ENCODE data around the gene TBC1D32.
"Not testable (repeated sequence)": the region's sequence is repeated elsewhere in the genome, so short reads cannot be mapped to it uniquely, and the experiment has no call there.

Gene TBC1D32, protein sequence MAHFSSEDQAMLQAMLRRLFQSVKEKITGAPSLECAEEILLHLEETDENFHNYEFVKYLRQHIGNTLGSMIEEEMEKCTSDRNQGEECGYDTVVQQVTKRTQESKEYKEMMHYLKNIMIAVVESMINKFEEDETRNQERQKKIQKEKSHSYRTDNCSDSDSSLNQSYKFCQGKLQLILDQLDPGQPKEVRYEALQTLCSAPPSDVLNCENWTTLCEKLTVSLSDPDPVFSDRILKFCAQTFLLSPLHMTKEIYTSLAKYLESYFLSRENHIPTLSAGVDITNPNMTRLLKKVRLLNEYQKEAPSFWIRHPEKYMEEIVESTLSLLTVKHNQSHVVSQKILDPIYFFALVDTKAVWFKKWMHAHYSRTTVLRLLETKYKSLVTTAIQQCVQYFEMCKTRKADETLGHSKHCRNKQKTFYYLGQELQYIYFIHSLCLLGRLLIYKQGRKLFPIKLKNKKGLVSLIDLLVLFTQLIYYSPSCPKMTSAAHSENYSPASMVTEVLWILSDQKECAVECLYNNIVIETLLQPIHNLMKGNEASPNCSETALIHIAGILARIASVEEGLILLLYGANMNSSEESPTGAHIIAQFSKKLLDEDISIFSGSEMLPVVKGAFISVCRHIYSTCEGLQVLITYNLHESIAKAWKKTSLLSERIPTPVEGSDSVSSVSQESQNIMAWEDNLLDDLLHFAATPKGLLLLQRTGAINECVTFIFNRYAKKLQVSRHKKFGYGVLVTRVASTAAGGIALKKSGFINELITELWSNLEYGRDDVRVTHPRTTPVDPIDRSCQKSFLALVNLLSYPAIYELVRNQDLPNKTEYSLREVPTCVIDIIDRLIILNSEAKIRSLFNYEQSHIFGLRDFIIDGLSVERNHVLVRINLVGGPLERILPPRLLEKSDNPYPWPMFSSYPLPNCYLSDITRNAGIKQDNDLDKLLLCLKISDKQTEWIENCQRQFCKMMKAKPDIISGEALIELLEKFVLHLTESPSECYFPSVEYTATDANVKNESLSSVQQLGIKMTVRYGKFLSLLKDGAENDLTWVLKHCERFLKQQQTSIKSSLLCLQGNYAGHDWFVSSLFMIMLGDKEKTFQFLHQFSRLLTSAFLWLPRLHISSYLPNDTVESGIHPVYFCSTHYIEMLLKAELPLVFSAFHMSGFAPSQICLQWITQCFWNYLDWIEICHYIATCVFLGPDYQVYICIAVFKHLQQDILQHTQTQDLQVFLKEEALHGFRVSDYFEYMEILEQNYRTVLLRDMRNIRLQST

DNA sequence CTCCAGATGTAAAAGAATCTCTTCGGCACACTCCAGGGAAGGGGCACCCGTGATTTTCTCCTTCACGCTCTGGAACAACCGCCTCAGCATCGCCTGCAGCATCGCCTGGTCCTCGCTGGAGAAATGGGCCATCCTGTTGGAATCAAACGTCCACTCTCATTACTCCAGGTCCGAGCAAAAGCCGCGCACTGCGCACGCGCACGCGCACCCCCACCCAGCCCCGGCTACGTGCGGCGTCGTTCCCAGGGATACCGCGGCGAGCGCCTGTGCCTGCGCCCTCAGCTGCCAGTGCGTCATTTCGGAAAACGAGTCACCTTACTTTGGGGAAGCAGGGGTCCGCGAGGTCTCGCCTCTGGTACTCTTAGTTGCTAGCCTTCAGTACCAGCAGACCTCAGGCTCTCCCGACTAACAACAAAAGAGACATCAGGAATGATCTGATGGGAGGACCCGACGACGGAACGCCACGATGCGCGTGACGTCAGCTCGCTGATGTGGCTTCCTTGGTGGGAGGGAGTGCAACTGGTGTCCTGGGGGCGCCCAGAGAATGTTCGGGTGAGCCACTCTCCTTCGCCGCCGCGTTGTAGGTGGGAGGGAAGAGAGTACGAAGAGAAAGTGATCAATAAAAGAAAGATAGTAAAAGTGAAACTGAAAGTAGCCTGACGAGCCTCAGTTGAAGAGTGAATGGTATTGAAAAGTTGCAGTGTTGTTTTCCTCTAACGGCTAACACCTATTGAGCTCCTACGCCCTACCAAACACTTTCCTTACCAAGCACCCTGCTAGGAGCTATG, at the start of gene TBC1D32:
Gene TBC1D32, minus strand, starts transcription at position 182 of the 788 bp plus-strand sequence. Its CDS starts 50 bp downstream, at position 132.
- DNase-seq, result peak; percentile 97

DNA sequence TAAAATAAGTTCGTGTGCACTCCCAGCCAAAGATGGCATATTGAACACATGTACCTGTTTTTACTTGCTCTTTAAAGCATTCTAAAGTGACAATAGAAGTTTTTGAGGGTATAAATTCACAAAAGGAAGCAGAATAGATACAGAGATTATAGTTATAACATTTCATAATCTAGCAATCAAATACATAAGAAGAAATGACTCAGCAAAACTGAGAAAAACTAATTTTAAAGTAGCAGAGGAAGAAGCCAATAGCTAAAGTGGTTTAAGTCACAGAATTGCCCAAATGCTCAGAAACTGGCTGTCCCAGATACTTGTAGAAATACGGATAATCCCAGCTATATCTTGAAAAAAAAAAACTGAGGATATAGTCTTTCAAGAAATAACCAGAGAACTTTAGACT, 49.2 kb upstream of the TBC1D32 start:
- no peak for DNase-seq

DNA sequence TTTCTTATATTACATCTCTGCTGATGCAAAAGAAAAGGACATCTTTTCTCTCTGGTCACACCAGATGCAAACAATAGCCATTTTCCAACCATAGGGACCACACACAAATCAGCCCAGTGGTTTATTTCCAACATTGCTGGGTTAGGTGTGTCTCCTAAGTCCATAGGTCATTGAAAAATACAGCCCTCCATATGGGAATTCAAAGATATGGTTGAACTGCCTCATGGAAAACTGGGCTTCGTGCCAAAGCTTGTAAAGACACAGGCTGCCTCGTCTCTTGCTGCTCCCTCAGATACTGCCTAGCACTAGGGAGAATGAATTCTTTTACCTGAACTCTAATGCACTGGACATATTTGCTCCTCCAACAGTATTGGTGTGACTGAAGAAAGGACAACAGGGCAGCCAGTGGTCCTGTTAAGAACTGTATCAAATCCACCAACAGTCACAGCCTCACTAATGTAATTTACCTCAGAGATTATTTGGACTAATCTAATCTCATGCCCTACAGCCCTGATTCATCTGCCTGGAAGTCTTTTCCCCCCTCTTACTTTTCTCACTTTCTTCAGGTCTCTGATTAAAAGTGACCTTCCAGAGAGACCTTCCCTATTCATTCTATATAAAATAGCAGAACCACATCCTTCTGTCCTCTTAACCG, 48.3 kb upstream of the TBC1D32 start:
- no peak for DNase-seq

DNA sequence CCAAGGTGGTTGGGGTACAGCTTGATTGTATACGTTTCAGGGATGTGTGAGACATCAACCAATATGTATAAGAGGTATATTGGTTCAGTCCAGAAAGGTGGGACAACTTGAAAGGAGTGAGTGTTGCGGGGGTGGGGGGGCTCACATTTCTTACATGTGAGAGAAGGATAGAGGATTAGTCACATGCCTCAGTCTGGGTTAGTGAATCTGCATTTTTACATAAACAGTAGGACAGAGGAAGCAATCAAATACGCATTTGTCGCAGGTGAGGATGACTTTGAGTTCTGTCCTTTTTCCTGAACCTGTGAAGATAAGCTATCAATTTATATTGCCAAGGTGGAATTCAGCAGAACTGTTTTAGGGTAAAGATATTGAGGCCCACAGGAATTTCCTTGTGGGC, 42.1 kb upstream of the TBC1D32 start:
- DNase-seq, result no peak

DNA sequence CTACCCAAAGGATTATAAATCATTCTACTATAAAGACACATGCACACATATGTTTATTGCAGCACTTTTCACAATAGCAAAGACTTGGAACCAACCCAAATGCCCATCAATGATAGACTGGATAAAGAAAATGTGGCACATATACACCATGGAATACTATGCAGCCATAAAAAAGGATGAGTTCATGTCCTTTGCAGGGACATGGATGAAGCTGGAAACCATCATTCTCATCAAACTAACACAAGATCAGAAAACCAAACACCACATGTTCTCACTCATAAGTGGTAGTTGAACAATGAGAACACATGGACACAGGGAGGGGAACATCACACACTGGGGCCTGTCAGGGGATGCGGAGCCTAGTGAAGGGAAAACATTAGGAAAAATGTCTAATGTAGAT, 39.9 kb upstream of the TBC1D32 start:
- DNase-seq, result not testable (repeated sequence)

DNA sequence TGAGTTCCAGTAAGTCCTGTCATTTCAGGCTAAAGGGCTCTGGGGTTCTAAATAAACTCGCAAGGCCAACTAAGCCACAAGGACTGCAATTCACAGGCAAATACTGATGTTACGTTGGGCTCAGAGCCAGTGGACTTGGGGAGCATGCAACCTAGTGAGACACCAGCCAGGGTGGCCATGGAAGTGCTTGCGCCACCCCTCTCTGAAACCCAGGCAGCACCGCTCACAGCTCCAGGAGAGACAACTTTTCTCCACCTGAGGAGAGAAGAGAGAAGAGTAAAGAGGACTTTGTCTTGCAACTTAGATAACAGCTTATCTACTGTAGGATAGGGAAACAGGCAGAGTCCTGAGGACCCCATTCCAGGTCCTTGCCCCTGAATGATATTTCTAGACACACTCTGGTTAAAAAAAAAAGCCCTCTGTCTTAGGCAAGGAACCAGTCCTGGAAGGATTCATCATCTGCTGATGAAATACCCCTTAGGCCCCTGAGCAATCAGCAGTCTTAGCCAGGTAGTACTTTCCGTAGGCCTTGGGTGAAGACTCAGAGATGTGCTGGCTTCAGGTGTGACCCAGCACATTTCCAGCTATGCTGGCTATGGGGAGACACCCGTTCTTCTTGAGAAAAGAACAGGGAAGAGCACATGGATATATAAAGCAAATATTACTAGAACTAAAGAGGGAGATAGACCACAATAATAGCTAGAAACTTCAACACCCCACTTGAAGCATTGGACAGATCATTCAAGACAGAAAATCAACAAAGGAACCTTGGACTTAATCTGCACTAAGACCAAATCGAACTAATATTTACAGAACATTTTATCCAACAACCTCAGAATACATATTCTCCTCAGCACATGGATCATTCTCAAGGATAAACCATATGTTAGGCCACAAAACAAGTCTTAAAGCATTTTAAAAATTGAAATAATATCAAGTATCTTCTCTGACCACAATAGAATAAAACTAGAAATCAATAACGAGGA, 31.5 kb upstream of the TBC1D32 start:
- no peak for DNase-seq

DNA sequence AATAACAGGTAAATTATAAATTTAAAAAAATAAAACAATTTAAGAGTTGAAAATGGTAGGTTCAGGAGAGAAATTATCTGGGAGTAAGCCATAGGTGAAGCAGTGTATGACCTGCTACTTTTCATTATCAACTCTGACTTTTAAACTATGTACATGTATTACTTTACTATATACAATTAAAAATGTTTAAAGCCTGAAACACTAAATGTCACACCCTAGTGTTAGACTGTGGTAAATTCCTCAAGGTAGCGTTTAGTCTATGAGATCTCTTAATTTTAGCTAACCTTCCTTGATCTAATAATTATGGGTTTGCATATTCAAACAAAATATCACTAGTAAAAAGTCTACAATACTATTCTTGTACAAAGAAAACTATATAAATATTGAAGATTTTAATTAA, 22.3 kb upstream of the TBC1D32 start:
- DNase-seq, result no peak

DNA sequence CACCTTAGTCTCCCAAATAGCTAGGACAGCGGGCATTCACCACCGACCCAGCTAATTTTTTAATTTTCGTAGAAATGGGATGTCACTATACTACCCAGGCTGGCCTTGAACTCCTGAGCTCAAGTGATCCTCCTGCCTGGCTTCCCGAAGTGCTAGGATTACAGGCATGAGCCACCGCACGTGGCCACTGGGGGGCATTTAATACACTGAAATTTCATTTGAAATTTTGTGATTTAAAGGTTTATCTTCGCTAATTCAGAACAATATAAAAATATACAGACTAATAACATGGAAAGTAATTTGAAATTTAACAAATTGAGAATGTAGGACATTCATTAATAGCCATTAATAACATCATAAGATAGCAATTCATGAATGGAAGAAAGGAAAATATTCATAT, 20.5 kb upstream of the TBC1D32 start:
- no peak for DNase-seq

DNA sequence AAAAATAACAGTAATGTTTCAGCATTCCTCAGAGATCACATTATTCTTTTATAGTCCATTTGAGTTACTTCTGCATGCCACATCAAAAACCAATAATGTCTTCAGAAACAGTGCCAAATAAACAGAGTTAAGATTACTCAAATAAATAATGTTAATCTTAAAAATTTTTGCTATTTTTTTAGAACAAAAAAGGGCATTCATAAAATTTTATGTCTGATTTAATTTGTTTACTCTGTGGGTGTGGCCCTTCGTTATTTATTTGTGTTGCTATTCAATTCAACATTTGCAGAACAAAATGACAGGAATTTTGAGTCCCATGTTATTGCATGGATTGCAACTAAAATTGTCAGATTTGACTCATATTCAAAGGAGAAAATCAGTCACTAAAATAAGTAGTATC, 18.7 kb upstream of the TBC1D32 start:
- DNase-seq, result no peak

DNA sequence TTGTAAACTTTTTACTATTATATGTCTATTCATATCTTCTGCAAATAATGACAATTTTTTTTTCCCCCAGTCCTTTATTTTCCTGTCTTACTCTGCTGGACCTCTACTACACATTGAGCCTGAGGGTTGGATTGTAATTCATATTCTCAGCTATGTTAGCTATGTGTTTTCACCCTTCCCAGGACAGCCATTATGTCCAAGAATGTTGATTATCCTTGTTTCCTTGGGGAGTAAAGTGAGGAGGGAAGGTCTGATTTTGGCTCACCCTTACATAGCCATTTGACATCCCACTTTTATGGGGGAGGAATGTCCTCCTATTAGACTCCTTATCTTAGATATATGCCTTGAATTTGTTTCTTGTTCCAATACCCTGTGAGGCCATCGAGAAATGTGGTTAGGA, 17.6 kb upstream of the TBC1D32 start:
- DNase-seq, result no peak

DNA sequence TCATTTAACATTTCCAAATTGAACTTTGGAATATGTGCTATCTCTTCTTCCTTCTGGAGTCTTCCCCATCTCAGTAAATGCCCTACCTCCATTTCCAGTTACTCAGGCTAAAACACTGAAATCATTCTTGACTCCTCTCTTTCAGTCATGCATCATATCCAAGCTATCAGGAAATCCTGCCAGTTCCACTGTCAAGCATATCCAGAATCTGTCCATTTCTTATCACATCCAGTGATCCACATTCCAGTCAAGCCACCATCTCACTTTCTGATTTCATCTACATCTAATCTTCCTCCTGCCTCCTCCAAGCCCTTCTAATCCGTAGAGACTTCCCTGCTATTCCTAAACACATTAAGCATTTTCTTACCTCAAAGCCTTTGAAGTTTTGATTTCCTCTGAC, 15.3 kb upstream of the TBC1D32 start:
- no peak for DNase-seq

DNA sequence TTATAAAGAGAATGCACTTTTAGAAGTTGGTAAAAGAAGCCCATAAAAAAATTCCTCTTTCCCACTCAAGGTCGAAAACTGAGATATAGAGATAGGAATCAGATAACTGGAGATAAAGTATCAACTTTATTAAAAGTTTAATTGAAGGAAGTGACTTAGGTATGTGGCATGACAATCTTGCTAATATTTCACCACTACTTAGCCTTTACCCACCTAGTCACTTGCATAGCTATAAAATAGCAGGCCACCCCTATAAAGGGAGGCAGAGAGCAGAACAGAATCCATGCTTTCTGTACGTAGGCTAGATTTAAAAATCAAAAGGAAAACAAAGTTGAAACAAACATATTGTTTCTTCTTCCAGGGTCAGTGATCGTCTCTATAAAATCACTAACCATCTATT, 13.2 kb upstream of the TBC1D32 start:
- no peak for DNase-seq

DNA sequence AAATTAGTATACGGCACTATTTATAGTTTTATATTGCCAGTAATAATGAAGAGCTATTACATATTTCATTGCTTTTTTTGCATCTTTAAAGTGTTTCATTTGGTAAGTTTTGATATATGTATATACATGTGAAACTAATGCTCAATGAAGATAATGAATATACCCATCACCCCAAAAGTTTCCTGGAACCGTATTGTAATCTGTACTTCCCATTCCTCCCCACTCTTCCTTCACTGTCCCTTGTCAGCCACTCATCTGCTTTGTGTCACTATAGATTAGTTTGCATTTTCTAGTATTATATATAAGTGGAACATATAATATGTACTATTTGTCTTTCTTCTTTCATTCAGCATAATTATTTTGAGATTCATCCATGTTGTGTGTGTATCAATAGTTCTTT, 10.3 kb upstream of the TBC1D32 start:
- no peak for DNase-seq

DNA sequence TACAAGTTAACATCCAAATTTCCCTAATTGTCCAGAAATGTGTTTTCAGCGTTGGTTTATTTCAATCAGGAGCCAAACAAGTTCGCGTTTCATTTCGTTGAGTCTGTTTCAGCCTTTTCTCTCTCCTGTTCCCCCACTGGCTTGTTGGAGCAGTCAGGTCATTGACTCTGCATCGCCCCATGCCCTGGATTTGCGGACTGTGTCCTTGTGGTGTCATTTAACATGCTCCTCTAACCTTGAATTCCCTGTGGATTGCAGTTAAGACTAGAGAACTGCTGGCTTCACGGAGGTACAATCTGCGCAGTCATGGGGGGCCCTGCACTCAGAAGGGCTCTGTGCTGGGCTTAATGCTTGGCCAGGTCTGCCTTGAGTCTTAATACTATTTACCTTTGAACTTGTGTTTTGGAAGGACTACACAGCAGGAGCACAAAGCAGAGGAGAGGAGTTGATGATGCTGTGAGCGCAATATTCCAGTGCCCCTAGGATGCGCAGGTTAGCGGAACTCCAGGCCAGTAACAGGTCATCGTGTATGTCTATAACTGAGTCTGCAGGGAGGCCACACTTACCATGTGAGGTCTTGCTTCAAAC, 5.5 kb upstream of the TBC1D32 start:
- DNase-seq, result no peak

DNA sequence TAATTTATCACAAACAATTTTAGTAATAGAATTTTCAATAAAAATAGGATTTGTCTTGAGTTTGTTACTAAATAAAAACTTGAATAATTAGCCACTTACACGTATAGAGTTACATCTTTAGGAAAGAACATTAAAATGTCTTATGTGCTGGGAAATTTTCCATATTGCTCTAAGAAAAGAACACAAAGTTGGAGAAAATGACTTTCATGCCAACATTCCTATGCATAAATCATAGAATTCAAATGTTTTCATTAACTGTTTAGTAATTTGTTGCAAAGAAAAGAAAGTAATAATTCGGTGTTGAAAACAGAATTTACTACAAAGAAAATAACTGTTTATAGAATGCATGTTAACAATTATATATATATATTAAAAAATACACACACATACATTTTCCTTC, 4.7 kb upstream of the TBC1D32 start:
- DNase-seq, result no peak

DNA sequence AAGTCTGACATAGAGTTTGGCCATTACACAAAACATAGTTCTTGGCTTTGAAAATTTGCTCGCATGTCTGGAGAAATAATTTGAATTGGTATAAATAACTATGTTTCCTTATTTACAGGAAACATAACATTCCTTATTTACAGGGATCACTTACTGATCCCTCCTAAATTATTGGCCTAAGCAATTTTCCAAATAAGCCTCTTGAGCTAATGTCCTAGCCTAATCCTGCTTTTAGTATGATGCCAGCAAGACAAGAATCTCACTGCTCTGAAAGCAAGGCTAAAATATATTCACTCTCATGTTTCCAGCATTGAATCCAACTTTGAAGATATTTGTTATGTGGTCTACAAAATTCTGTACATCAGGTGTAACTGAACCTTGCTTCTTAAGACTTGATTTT, 4.1 kb upstream of the TBC1D32 start:
- no peak for DNase-seq

DNA sequence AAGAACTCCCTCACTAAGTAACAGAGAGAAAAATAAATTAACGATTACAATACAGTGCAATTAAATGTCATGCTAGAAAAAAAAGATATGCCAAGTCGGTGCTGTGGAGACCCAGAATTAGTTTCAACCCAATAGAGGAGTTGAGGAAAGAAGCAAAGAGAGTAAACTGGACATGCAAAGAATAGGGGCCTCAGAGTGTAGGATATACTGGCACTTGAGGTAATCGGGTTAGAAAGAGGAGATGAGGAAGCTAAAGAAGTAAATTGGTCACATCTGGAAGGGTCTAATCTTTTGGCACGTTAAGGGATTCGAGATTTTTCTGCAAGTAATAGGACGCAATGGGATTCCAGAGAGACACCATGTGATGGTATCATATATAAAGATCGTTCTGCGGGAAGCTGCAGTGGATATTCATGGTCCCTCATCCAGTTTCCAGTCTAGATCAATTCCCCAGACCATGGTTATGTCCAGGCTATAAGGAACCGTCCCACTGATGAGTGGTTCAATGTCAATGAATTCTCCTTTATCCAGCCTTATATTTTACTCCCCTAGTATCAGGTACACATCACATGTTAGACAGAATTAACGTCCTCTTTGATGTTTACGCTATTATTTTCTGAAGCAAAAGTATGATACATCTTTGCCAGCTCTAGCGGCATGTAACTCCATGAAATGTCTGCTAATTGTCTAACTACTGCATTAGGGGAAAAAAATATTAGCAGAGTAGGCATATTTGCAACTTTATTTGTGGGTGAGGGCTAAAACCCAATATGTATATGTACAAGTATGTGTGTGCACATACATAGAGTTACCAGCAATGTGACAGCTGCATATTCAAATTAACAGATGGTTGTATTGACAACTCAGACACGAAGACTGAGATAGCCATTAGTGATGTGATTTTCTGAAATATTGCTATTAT, 1.1 kb upstream of the TBC1D32 start:
- no peak for DNase-seq

DNA sequence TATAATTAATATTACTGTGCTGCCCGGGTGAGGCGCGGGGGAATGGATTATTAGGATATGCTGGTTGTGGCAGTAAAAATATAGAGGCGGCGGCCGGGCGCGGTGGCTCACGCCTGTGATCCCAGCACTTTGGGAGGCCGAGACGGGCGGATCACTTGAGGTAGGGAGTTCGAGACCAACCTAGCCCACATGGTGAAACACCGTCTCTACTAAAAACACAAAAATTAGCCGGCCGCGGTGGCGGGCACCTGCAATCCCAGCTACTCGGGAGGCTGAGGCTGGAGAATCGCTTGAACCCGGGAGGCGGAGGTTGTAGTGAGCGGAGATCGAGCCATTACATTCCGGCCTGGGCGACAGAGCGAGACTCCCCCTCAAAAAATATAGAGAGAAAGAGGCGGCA, 586 bp downstream of the TBC1D32 start:
- not testable (repeated sequence) for DNase-seq

DNA sequence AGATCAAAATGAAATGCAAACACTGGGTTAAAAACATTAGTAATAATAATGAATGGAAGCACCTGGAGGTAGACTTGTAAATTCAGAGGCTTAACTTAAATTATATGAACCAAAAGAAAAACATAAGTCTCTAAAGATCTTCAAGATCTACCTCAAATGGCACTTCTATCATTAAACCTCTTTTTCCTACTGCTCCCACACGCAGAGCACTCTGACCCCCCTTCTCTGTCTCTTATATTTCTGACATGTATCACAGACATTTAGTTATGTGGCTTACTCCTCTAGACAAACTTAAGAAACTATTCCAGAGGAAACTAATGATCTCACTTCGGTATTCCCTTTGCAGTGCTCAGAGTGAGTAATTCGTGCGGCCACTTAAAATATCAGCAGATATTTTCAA, 1.1 kb downstream of the TBC1D32 start:
- no peak for DNase-seq
